GM13976 (cell line): ENCODE results near the gene SLC22A12.
A peak's percentile ranks its signal among the peaks of the same experiment; 100 is the strongest.

ENCODE experiments used
- DNase-seq: peaks from one replicate; pipeline ENCODE4 v3.0.0; 2012; ENCODE audit warnings: low spot score
- in situ Hi-C: fragments of 300-500 bp; cut with MboI; formaldehyde crosslinking; loops from one replicate; pipeline ENCODE4 v1.12.0; 2022; ENCODE audit warnings: low sequenced_read_pairs, mixed read lengths, inconsistent platforms; ENCODE audit not compliant: unreplicated experiment
- TF ChIP-seq, protein P1 (sequence below): IDR thresholded peaks from 2 replicates; pipeline ENCODE4 v1.5.1; 2012; ENCODE audit warnings: borderline replicate concordance, mild to moderate bottlenecking; ENCODE audit not compliant: insufficient read depth; ENCODE audit errors: extremely low read depth, missing control alignments, control extremely low read depth

Gene SLC22A12

DNA sequence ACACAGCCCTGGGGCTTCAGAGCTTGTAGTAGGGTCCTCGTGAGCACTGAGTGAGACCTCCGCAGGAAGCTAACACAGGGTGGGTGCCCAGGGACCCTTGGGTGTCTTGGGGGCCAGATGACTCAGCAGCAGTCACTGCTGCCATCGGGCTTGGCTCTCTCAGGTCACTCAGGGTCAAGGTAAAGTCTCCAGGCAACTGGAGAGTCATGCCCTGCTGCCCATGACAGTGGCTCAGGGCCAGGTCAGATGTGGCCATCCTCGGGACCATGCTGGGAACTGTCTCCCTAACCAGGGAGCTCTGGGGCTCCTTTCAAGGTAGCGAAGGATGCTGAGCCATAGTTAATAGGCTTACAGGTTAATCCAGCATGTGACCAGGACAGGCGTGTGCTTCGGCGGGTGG lies 44.4 kb upstream of the SLC22A12 start:
- no peak for DNase-seq
- in situ Hi-C loops, result no loop called here

DNA sequence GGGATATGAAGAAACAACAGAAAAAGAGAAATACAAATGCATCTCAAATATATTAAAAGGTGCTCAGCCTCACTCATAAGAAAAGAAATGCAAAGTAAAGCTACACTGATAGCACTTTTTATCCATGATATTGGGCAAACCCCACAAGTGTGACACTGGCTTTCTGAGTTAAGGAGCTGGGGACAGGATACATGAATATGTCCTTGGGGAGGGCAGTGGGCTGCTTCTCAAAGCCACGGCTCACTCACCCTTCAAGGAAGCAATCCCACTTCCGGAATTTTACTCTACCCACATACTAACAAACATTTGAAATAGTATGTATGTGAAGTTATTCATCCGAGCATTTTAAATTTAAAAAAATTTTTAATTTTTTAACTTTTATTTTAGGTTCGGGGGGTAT lies 41.1 kb upstream of the SLC22A12 start:
- in situ Hi-C loops, result no loop called here
- TF ChIP-seq, protein P1, sequence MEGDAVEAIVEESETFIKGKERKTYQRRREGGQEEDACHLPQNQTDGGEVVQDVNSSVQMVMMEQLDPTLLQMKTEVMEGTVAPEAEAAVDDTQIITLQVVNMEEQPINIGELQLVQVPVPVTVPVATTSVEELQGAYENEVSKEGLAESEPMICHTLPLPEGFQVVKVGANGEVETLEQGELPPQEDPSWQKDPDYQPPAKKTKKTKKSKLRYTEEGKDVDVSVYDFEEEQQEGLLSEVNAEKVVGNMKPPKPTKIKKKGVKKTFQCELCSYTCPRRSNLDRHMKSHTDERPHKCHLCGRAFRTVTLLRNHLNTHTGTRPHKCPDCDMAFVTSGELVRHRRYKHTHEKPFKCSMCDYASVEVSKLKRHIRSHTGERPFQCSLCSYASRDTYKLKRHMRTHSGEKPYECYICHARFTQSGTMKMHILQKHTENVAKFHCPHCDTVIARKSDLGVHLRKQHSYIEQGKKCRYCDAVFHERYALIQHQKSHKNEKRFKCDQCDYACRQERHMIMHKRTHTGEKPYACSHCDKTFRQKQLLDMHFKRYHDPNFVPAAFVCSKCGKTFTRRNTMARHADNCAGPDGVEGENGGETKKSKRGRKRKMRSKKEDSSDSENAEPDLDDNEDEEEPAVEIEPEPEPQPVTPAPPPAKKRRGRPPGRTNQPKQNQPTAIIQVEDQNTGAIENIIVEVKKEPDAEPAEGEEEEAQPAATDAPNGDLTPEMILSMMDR, result no peak
- DNase-seq, result no peak

More for the DNA sequence above, 44.4 kb upstream of the SLC22A12 start:
- TF ChIP-seq, protein P1, result no peak

DNA sequence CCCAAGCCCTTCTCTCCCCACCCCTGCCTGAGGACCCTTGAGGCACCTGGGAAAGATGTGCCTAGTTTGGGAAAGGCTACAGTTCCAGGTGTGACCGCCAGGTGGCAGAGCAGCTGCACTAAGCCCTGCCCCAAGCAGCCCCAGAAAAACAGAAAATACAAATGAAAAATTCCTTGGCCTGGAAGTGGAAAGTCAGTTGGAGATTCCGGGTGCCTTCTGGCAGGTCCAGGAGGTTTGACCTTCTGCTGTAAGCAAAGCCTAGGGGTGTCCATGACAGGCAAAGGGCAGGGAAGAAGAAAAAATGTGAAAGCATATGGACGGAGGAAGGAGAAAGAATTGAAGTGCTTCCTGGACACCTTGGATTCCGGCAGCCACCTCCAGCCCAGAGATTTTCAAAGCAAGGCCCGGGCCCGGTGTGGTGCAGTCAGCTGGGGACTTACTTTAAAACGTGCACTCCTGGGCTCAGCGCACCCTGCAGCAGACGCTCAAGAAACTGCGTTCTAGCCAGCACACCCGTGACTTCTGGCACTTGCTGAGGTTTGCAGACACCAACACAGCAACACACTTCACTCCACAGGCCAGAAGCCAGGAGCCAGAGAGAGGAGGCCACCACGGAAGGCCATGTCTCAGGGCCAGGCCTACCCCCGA lies 37.3 kb upstream of the SLC22A12 start:
- in situ Hi-C loops, result no loop called here
- DNase-seq, result peak; percentile 78

DNA sequence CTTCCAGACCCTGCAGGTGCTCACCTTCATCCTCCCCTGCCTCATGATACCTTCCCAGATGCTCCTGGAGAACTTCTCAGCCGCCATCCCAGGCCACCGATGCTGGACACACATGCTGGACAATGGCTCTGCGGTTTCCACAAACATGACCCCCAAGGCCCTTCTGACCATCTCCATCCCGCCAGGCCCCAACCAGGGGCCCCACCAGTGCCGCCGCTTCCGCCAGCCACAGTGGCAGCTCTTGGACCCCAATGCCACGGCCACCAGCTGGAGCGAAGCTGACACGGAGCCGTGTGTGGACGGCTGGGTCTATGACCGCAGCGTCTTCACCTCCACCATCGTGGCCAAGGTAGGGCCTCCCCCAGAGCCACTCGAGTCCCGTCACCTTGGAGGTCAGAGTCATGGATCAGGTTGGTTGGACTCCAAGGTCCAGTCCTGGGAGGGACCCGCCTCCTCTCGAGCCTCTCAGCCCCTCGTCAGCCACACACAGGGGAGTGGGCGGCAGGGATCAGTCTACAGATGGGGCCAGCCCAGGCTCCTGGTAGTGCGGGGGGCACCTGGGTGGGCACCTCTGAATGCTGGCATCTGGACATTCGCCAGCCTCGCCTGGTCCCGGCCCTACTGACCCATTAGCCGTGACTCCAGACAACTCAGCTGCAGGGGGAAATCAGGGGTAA lies 34.8 kb upstream of the SLC22A12 start:
- TF ChIP-seq, protein P1, result no peak
- in situ Hi-C loops, result no loop called here
- DNase-seq, result no peak

More for the DNA sequence above, 37.3 kb upstream of the SLC22A12 start:
- TF ChIP-seq, protein P1, result peak; percentile 79

DNA sequence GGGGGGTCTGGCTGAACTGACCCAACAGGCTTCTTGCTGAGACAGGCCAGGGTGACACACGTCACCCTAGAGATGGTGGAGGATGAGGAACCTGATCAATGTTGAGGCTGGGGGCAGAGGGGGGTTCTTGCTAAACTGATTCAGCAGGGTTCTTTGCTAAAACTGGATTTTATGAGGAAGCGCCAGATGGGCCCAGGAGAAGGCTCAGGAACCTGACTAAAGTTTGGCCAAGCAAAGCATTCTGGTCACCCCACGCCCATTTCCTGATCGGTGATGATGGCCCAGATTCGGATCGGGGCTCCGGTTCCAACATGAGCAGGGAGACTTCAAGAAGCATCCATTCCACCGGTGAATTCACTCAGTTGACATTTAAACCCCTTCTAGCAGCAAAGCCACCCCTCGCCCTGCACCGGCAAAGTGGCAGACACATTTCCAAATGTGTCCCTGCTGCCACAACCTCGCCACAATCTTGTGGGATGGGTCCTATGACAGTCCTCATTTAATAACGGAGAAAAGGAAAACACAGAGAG lies 34.2 kb upstream of the SLC22A12 start:
- TF ChIP-seq, protein P1, result no peak
- DNase-seq, result no peak
- in situ Hi-C loops, result no loop called here

DNA sequence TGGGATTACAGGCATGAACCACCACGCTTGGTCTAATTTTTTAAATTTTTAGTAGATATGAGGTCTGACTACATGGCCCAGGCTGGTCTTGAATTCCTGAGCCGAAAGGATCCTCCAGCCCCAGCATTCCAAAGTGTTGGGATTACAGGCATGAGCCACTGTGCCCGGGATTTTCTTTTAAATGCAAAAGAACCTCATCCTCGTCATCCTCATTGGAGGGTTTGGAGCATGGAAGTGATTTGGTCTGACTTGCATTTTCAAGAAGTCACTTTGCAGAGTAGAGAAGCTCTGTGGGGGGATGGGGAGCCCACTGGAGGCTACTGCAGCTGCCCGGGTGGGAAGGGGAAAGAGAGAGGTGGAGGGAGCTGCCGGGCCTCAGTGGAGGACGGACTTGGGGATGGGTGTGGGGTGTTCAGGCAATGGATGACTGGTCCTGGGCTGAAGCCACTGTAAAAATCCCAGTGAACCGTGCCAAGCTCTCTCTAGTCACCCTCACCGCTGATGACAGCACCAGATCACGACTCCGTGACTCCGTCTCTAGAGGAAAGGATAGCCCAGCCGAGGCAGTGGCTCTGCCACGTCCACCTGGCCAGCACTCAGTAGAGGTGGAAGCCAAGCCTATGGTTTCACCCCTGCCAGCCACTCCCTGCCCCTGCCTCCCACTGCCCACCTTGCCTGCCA lies 32.8 kb upstream of the SLC22A12 start:
- in situ Hi-C loops, result no loop called here
- DNase-seq, result no peak
- TF ChIP-seq, protein P1, result no peak
